Esophagus muscularis mucosa (tissue), 4 donors: ENCODE results near the gene PTPN14. TPM values are rescaled to one million over a fixed set of nuclear protein-coding genes. Genes with fewer than 3 reads are reported as not detected.

Source experiments
- DNase-seq: peaks from one replicate; pipeline ENCODE4 v3.0.0-alpha.2; 2017; ENCODE audit errors: extremely low spot score
- H3K27ac ChIP-seq, 4 donors: fragments of 200-600 bp; sonication (generic); replicated peaks in 1 of 4; 1 replicate in 3 of 4; 2 replicates in 1 of 4; pipeline ENCODE4 v1.5.1; 2016 to 2019; ENCODE audit warnings: mild to moderate bottlenecking in 1 of 4
- H3K27me3 ChIP-seq, 4 donors: fragments of 200-600 bp; sonication (generic); one replicate each; pipeline versions ENCODE4 v1.5.1 to v1.6.0; 2016 to 2019
- H3K36me3 ChIP-seq, 4 donors: fragments of 200-600 bp; sonication (generic); one replicate each; pipeline ENCODE4 v1.5.1; 2016 to 2019
- H3K4me1 ChIP-seq, 4 donors: fragments of 200-600 bp; sonication (generic); one replicate each; pipeline ENCODE4 v1.5.1; 2016 to 2019
- H3K4me3 ChIP-seq, 4 donors: fragments of 200-600 bp; sonication (generic); 1 replicate in 2 of 4; 2 replicates in 2 of 4; pipeline ENCODE4 v1.5.1; 2016 to 2019; ENCODE audit warnings: mild to moderate bottlenecking in 4 of 4, moderate library complexity in 1 of 4
- H3K9me3 ChIP-seq, 4 donors: fragments of 200-600 bp; sonication (generic); 1 replicate in 3 of 4; 2 replicates in 1 of 4; pipeline ENCODE4 v1.5.1; 2016 to 2019
- CTCF ChIP-seq, 3 experiments: fragments of 200-600 bp in 2 of 3; fragments of 450-650 bp in 1 of 3; sonication (generic) in 2 of 3; IDR thresholded peaks; one replicate each; pipeline ENCODE4 v1.5.1; 2017 to 2019; ENCODE audit warnings: antibody characterized with exemption in 3 of 3, mild to moderate bottlenecking in 2 of 3, moderate library complexity in 1 of 3
- EP300 ChIP-seq: sonication (generic); formaldehyde crosslinking; IDR thresholded peaks from one replicate; pipeline ENCODE4 v1.6.1; 2017; ENCODE audit warnings: antibody characterized with exemption
- POLR2A ChIP-seq: fragments of 450-650 bp; IDR thresholded peaks from one replicate; pipeline ENCODE4 v1.6.1; 2017; ENCODE audit warnings: antibody characterized with exemption, moderate library complexity, mild to moderate bottlenecking, low read depth
- POLR2AphosphoS5 ChIP-seq, 2 donors: sonication (generic); formaldehyde crosslinking; IDR thresholded peaks; one replicate each; pipeline ENCODE4 v1.6.1; 2017; ENCODE audit warnings: antibody characterized with exemption in 2 of 2
- WGBS: methylation state at CpG from one replicate; pipeline ENCODE4 v1.1.5; 2018; 5-methylcytosine and 5-hydroxymethylcytosine counted together
- intact Hi-C: fragments of 100-400 bp; cut with DNase I; formaldehyde crosslinking; loops from one replicate; pipeline ENCODE4 v1.15.1; 2023
- total RNA-seq, 4 donors: library from RNA; depleted of rRNA; stranded (reverse); fragments of >200 nt; gene quantifications; one replicate each; pipeline versions ENCODE4 v1.1.0 to v1.2.1, GENCODE V29; 2016

The PTPN14 gene
- total RNA-seq, 4 donors from 2014 or later = 48.5 to 108 (median 69.1) TPM

GRCh38 chr1:214321705-214322453 lies 229.5 kb downstream of the PTPN14 start:
- Histone ChIP-seq H3K27me3 (no peaks in the 10 kb centered on the region), H3K36me3 (peaks cover 0 to 67% (median 22%) of the 10 kb centered on the region in 4 donors), H3K4me1 (peaks cover 0 to 3% (median 0%) of the 10 kb centered on the region in 4 donors), H3K4me3 (no peak overlapping the region), H3K9me3 (no peaks in the 10 kb centered on the region), H3K27ac (no peak overlapping the region)
- TF ChIP-seq POLR2A (no peak), EP300 (no peak), CTCF (IDR thresholded peaks at IDR 0.05) (no peak), POLR2AphosphoS5 (IDR thresholded peaks at IDR 0.05) (no peak)
- 97% methylated on average over 5 of the region's 5 CpGs for WGBS
- no peak for DNase-seq
- intact Hi-C loops = no loop called here

GRCh38 chr1:214319938-214320337 lies 231.5 kb downstream of the PTPN14 start:
- intact Hi-C loops = no loop called here
- WGBS = 88% methylated on average over 5 of the region's 5 CpGs
- H3K27ac ChIP-seq = no peak overlapping the region
- no peaks in the 10 kb centered on the region for H3K4me1 ChIP-seq
- TF ChIP-seq CTCF (IDR thresholded peaks at IDR 0.05) = no peak
- TF ChIP-seq EP300 = no peak
- TF ChIP-seq POLR2AphosphoS5 (IDR thresholded peaks at IDR 0.05) = no peak
- no peak for TF ChIP-seq POLR2A
- DNase-seq = no peak
- no peaks in the 10 kb centered on the region for H3K9me3 ChIP-seq
- H3K4me3 ChIP-seq = no peak overlapping the region
- H3K27me3 ChIP-seq = no peaks in the 10 kb centered on the region
- H3K36me3 ChIP-seq = peaks cover 0 to 71% (median 23%) of the 10 kb centered on the region in 4 donors

- DNase-seq = no peak
- Histone ChIP-seq H3K27me3 (no peaks in the 10 kb centered on the region), H3K27ac (no peak overlapping the region), H3K4me3 (no peak overlapping the region), H3K9me3 (no peaks in the 10 kb centered on the region), H3K36me3 (peaks cover 0 to 64% (median 25%) of the 10 kb centered on the region in 4 donors), H3K4me1 (no peaks in the 10 kb centered on the region)
- TF ChIP-seq EP300 (no peak), POLR2A (no peak), CTCF (IDR thresholded peaks at IDR 0.05) (no peak), POLR2AphosphoS5 (IDR thresholded peaks at IDR 0.05) (no peak)
- intact Hi-C loops = no loop called here
- WGBS = 84% methylated on average over 9 of the region's 10 CpGs
Observed at GRCh38 chr1:214318956-214319736, 232.3 kb downstream of the PTPN14 start.

- Histone ChIP-seq H3K36me3 (peaks cover 0 to 59% (median 22%) of the 10 kb centered on the region in 4 donors), H3K4me1 (no peaks in the 10 kb centered on the region), H3K27ac (no peak overlapping the region), H3K9me3 (no peaks in the 10 kb centered on the region), H3K4me3 (no peak overlapping the region), H3K27me3 (no peaks in the 10 kb centered on the region)
- DNase-seq = no peak
- TF ChIP-seq CTCF (IDR thresholded peaks at IDR 0.05) (no peak), POLR2A (no peak), POLR2AphosphoS5 (IDR thresholded peaks at IDR 0.05) (no peak), EP300 (no peak)
- intact Hi-C loops = no loop called here
- 57% methylated on average over 6 of the region's 6 CpGs for whole genome bisulfite sequencing
Observed at GRCh38 chr1:214318356-214318755, 233.0 kb downstream of the PTPN14 start.
